WI38 (cell line): ENCODE measurements around the gene MTERF2.

ENCODE experiments used
- H3K4me3 ChIP-seq: 2 replicates; pipeline ENCODE4 v1.5.1; 2011; ENCODE audit warnings: low read depth, mild to moderate bottlenecking, control low read depth, low read length
- CTCF ChIP-seq: IDR thresholded peaks from 2 replicates; pipeline ENCODE4 v1.5.1; 2012; ENCODE audit warnings: low read depth, mild to moderate bottlenecking, control low read depth, low read length

Gene MTERF2

DNA sequence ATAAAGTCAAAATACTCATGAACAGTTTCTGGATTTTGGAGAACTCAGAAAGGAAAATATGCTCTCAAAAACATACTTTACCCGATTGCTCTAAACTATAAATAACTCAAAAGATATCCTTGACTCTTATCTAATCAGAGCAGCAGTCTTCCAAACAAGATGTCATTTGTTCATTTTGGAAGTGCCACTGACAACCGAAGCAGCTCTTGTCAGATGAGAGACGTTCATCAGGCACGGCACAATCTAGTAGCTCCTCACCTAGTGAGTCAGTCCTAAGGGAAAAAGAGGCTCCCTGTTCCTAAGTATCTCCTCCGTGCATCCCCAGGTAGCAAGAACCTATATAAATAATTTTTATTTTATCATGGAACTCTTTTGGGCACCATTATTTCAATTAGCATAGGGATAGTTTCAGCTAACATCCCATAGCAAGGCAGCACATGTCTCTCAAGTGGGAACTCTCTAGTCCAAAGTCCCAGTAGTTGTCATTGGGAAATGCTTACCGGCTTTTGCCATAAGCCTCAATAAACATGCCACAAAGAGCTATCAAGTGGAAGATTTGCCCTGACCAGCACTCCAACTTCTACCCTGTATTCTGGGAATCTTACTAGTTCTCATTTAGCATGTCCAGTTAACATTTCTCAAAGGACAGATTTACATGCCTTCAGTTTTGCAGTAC is 45.3 kb downstream of the MTERF2 start:
- no peak for TF ChIP-seq CTCF

DNA sequence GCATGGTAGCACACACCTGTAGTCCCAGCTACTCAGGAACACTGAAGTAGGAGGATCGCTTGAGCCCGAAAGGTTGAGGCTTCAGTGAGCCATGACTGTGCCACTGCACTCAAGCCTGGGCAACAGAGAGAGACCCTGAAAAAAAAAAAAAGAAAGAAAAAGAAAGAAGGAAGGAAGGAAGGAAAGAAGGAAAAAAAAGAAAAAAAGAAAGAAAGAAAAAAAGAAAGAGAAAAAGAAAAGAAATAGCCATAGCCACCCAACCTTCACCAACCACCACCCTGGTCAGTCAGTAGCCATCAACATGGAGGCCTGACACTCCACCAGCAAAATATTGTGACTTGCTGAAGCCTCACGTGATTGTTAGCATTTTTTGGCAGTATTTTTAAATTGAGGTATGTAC is 52.7 kb downstream of the MTERF2 start:
- TF ChIP-seq CTCF = no peak
- no peak overlapping the region for H3K4me3 ChIP-seq

More for the DNA sequence above, 45.3 kb downstream of the MTERF2 start:
- H3K4me3 ChIP-seq = no peak overlapping the region
